ENCODE results near the gene SLC39A11.

The SLC39A11 gene

DNA sequence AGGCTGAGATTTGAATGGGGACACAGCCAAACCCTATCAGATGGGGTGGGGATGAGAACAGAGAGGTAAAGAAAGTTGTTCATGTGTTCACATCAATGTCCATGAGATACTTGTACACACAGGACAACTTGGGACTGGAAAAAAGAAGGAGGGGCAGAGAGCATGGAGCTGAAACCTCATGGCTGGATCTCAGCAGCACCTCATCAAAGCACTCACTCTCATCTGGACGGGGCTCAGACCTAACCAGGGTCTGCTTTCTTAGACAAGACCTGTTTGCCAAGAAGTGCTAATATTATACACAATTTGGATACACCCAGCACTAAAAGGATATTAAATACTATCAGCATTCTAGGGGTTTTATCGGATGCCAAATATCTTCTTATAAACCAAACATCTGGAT, 399.8 kb downstream of the SLC39A11 start:
- TF ChIP-seq, protein P1, sequence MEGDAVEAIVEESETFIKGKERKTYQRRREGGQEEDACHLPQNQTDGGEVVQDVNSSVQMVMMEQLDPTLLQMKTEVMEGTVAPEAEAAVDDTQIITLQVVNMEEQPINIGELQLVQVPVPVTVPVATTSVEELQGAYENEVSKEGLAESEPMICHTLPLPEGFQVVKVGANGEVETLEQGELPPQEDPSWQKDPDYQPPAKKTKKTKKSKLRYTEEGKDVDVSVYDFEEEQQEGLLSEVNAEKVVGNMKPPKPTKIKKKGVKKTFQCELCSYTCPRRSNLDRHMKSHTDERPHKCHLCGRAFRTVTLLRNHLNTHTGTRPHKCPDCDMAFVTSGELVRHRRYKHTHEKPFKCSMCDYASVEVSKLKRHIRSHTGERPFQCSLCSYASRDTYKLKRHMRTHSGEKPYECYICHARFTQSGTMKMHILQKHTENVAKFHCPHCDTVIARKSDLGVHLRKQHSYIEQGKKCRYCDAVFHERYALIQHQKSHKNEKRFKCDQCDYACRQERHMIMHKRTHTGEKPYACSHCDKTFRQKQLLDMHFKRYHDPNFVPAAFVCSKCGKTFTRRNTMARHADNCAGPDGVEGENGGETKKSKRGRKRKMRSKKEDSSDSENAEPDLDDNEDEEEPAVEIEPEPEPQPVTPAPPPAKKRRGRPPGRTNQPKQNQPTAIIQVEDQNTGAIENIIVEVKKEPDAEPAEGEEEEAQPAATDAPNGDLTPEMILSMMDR (IDR thresholded peaks at IDR 0.05; ENCODE audit: extremely low read depth, insufficient read depth, missing control alignments), result no peak
- DNase-seq (ENCODE audit: low spot score), result no peak
- in situ Hi-C loops (cut with MboI; ENCODE audit: low pct_unique_long_range_greater_than_20kb, low sequenced_read_pairs, unreplicated experiment), result no loop called here

DNA sequence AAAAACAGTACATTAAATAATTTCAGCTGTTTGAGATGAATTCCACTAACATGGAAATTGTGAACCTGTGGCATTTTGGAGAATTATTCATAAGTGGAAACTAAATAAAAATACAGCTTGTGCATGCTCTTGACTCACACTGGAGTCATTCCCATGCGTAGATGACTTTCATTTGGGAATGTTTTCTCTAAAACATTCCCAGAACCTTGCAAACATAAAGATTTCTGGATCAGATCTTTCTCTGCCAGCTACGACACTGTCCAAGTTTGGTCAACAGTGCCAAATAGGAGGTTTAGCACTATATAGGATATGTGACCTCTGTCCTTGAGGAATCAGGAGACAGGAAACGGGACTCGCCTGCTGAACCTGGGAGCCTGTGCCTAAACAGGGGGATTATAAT, 400.9 kb downstream of the SLC39A11 start:
- DNase-seq (ENCODE audit: low spot score), result no peak
- in situ Hi-C loops (cut with MboI; ENCODE audit: low pct_unique_long_range_greater_than_20kb, low sequenced_read_pairs, unreplicated experiment), result no loop called here
- TF ChIP-seq, protein P1 (IDR thresholded peaks at IDR 0.05; ENCODE audit: extremely low read depth, insufficient read depth, missing control alignments), result no peak

DNA sequence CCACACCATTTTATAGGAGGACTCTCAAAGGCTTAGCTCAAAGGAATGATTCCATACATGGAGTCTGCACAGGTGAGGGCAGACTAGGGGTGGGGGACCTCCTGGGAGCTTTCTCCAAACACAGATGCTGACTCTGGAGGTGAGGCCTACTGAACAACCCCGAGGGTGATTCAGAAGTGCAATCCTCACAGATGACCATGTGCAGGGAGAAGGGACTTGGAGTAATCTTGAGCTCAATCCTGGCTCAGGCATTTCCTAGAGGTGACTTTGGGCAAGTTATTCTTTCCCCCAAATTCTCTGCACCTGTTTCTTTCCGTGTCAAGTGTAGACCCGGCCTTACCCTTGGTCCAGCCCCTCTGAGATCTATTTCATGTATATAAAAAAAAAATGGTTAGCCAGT, 401.5 kb downstream of the SLC39A11 start:
- in situ Hi-C loops (cut with MboI; ENCODE audit: low pct_unique_long_range_greater_than_20kb, low sequenced_read_pairs, unreplicated experiment), result no loop called here
- no peak for DNase-seq (ENCODE audit: low spot score)

DNA sequence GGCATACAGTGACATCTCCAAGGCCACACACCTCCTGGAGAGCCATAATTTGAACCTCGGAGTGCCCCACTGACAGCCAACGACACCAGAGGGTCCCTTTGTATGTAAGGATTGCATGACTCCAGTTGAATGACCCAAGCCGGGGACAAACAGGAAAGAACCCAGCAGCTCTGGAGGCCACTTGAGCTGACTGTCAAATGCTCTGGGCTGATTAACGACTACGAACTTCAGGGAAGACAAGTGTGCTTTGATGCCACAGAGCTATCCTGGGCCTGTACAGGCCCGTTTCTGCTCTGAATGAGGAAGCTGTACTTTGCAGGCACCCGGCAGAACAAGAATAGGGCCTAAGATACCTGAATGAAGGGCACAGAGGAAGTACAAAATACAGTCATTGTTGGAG, 404.6 kb downstream of the SLC39A11 start:
- no peak for DNase-seq (ENCODE audit: low spot score)
- in situ Hi-C loops (cut with MboI; ENCODE audit: low pct_unique_long_range_greater_than_20kb, low sequenced_read_pairs, unreplicated experiment), result no loop called here
- TF ChIP-seq, protein P1 (IDR thresholded peaks at IDR 0.05; ENCODE audit: extremely low read depth, insufficient read depth, missing control alignments), result no peak

More for the DNA sequence above, 401.5 kb downstream of the SLC39A11 start:
- TF ChIP-seq, protein P1 (IDR thresholded peaks at IDR 0.05; ENCODE audit: extremely low read depth, insufficient read depth, missing control alignments), result no peak

DNA sequence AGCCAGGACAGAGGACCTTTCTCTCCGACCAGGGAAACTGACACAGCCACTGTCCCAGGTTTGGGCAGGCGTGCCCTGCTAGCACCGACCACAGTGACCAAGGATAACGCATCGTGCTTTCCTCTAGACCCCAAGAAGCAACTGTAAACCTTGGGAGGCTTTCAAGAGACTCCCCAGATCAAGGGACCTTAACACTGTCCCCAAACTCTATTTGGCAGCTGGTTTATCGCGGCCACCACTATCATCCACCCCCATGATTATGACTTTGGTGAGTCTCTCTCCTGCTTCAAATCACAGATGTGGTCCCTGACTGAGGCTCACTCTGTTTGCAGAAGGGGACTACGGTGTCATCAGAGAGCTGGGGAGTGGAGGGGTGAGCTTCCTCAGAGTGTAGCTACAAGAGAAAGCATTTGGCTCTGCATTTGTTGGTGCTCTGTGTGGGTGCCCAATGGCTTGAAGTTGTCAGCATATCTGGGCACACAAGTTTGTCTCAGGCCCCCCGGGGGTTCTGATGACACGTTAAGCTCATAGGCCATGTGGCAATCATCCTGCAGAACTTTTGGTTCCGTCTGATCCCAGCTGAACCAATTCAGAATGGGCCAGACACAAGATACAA, 408.0 kb downstream of the SLC39A11 start:
- DNase-seq (ENCODE audit: low spot score), result no peak
- TF ChIP-seq, protein P1 (IDR thresholded peaks at IDR 0.05; ENCODE audit: extremely low read depth, insufficient read depth, missing control alignments), result no peak
- in situ Hi-C loops (cut with MboI; ENCODE audit: low pct_unique_long_range_greater_than_20kb, low sequenced_read_pairs, unreplicated experiment), result no loop called here

DNA sequence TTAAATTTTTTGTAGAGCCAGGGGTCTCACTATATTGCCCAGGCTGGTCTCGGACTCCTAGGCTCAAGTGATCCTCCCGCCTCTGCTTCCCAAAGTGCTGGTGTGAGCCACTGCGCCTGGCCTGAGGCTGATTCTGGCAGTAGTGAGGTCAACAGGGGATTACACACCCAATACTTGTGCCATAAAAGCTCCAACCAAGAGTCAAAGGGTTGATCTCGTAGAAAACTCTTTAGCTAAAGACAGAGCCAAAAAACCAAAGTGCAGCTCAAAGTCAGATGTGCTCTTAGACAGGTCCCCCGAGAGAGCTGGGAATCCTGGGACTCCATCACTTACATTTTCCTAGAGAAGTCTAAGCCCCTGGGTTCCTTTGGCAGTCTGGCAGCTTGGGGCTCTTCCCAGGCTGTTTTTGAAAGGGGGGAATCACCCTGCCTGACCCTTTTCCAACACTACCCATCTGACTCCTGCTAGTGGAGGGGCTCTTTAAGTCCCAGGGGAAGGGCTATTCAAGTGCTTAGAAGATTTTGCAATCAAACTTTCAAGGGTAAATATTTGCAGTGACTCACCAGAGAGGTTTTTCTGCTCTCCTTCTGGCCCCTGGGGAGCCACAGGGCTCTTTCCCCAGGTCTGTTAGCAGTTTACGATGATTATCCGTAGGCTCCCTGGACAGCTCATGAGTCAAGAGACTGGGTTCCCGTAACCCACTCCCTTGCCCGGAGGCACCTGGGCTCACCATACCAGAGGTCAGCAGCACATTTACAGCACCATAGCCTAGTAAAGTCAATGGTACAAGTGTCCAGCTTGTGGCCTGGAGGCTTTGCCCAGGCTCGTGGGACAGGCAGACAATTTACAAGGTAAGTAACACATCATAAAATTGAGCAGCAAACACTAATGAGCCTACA, 408.7 kb downstream of the SLC39A11 start:
- DNase-seq (ENCODE audit: low spot score), result no peak
- TF ChIP-seq, protein P1 (IDR thresholded peaks at IDR 0.05; ENCODE audit: extremely low read depth, insufficient read depth, missing control alignments), result no peak
- in situ Hi-C loops (cut with MboI; ENCODE audit: low pct_unique_long_range_greater_than_20kb, low sequenced_read_pairs, unreplicated experiment), result no loop called here
